GM18526 (cell line): ENCODE results near the gene CAPN1.

Experiments
- POLR2A ChIP-seq: IDR thresholded peaks from 3 replicates; pipeline ENCODE4 v1.6.1; 2011; ENCODE audit not compliant: insufficient read length; ENCODE audit errors: extremely low read depth

CAPN1 gene

GRCh38 chr11:65217441-65218423, 36.0 kb downstream of the CAPN1 start:
- TF ChIP-seq POLR2A: no peak

GRCh38 chr11:65218446-65218845, 36.7 kb downstream of the CAPN1 start:
- no peak for TF ChIP-seq POLR2A

GRCh38 chr11:65219930-65220213, 38.1 kb downstream of the CAPN1 start:
- TF ChIP-seq POLR2A: no peak

DNA sequence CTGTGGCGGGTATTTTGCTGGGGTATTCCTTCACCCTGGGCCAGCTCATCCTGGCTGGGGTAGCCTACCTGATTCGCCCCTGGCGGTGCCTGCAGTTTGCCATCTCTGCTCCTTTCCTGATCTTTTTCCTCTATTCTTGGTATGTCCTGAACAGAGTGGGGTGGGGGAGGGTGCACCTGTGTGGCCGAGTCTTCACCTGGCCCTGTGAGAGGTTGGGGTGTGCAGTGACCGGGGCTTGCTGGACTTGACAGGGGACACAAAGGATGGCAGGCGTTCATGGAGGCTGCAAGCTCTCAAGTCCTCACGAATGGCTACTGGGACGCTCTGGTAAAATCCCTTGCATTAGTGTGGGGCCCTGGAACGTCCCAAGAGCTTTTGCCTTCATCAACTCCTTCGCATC, 39.3 kb downstream of the CAPN1 start:
- TF ChIP-seq POLR2A: no peak

DNA sequence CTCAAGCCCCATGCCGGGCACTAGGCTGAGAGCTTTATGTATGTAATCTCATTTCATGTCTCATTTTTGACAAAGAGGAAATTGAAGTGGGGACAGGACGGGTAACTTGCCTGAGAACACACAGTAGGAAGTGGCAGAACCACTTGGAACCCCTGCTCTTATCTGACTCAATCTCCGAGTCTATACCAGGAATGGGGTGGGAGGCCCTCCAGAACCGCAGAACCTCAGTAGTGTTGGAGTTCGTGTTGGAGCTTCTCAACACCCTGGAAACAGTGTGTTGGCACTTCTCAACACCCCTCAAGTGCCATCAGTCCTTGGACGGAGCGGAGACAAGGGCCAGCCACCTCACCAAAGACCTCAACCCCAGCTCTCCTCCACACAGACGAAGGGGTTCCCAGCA, 41.3 kb downstream of the CAPN1 start:
- TF ChIP-seq POLR2A: no peak

- TF ChIP-seq POLR2A: no peak
Measured at GRCh38 chr11:65224930-65225278, 43.2 kb downstream of the CAPN1 start.

- TF ChIP-seq POLR2A: no peak
Measured at GRCh38 chr11:65225279-65226102, 43.8 kb downstream of the CAPN1 start.

- no peak for TF ChIP-seq POLR2A
Measured at GRCh38 chr11:65226103-65226442, 44.3 kb downstream of the CAPN1 start.

DNA sequence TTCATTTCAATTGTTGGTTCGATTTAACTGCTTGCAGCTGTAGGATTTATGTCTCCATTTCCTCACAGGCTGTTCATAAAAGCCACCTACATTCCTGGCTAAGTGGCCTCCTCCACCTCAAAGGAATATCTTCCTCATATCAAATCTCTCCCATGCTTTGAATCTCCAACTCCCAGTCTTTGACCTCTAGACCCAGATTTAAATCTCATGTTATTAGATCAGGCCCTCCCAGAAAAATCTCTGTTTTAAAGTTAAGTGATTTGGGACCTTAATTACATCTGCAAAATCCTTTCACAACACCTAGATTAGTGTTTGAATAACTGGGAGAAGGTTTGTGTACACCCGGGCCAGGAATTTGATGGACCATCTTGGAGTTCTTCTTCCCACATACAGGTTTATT, 46.2 kb downstream of the CAPN1 start:
- TF ChIP-seq POLR2A: no peak

GRCh38 chr11:65236194-65237059, 54.7 kb downstream of the CAPN1 start:
- no peak for TF ChIP-seq POLR2A

GRCh38 chr11:65241134-65241533, 59.4 kb downstream of the CAPN1 start:
- TF ChIP-seq POLR2A: no peak

DNA sequence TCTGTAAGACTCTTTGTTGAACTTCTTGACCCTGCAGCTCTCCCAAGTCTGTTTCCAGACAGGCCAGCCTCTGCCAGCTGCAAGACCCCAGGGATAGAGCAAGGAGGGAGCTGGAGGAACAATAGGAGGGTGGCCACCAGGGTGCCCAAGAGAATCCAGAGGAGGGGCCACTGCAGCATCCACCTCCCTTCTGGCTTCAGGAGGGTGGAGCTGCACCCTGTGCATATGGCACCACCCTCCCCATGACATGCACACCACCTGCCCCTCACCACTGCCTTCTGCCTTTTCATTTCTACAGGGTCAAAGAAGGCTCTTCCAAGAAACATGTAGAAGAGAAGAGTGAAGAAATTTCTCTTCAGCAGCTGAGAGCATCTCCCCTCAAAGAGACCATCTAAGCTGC, 60.0 kb downstream of the CAPN1 start:
- no peak for TF ChIP-seq POLR2A

DNA sequence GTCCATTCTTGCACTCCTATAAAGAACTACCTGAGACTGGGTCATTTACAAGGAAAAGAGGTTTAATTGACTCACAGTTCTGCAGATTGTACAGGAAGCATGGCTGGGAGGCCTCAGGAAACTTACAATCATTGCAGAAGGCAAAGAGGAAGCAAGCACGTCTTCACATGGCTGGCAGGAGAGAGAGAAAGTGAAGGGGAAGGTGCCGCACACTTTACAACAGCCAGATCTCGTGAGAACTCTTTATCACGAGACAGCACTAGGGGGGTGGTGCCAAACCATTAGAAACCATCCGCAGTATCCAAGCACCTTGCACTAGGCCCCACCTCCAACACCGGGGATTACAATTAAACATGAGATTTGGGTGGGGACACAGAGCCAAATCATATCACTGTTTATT, 60.7 kb downstream of the CAPN1 start:
- TF ChIP-seq POLR2A: no peak

- TF ChIP-seq POLR2A: no peak
Measured at GRCh38 chr11:65243797-65244196, 62.1 kb downstream of the CAPN1 start.

- TF ChIP-seq POLR2A: no peak
Measured at GRCh38 chr11:65246506-65246905, 64.8 kb downstream of the CAPN1 start.
